BE2C (cell line): Measurements from ENCODE around the gene DSCAM.

Source experiments
- DNase-seq: peaks from one replicate; pipeline ENCODE4 v3.0.0-alpha.2; 2020
- H3K27me3 ChIP-seq: fragments of 250-450 bp; sonication (Bioruptor Pico); 2 replicates; pipeline ENCODE4 v1.5.1; 2020; ENCODE audit warnings: mild to moderate bottlenecking
- H3K36me3 ChIP-seq: fragments of 250-450 bp; sonication (Bioruptor Pico); 2 replicates; pipeline ENCODE4 v1.5.1; 2020; ENCODE audit warnings: mild to moderate bottlenecking
- H3K4me1 ChIP-seq: fragments of 250-450 bp; sonication (Bioruptor Pico); 2 replicates; pipeline ENCODE4 v1.5.1; 2020
- H3K4me3 ChIP-seq: 2 replicates; pipeline ENCODE4 v1.5.1; 2011; ENCODE audit warnings: low read depth, low read length
- H3K9me3 ChIP-seq: fragments of 250-450 bp; sonication (Bioruptor Pico); 2 replicates; pipeline ENCODE4 v1.5.1; 2020
- CTCF ChIP-seq: IDR thresholded peaks from 2 replicates; pipeline ENCODE4 v1.5.1; 2012; ENCODE audit warnings: mild to moderate bottlenecking, low read depth, low read length

DSCAM gene

GRCh38 chr21:40179166-40179565, 667.8 kb downstream of the DSCAM start:
- Histone ChIP-seq H3K4me1 (no peaks in the 10 kb centered on the region), H3K36me3 (no peaks in the 10 kb centered on the region), H3K9me3 (no peaks in the 10 kb centered on the region), H3K4me3 (no peak overlapping the region), H3K27me3 (no peaks in the 10 kb centered on the region)
- TF ChIP-seq CTCF = no peak
- DNase-seq = no peak

GRCh38 chr21:40178726-40179125, 668.2 kb downstream of the DSCAM start:
- Histone ChIP-seq H3K4me1 (no peaks in the 10 kb centered on the region), H3K4me3 (no peak overlapping the region), H3K36me3 (no peaks in the 10 kb centered on the region), H3K9me3 (no peaks in the 10 kb centered on the region), H3K27me3 (no peaks in the 10 kb centered on the region)
- TF ChIP-seq CTCF = no peak
- DNase-seq = no peak

GRCh38 chr21:40177979-40178378, 669.0 kb downstream of the DSCAM start:
- no peaks in the 10 kb centered on the region for H3K36me3 ChIP-seq
- TF ChIP-seq CTCF = no peak
- no peaks in the 10 kb centered on the region for H3K27me3 ChIP-seq
- H3K9me3 ChIP-seq = no peaks in the 10 kb centered on the region
- no peak overlapping the region for H3K4me3 ChIP-seq
- DNase-seq = no peak
- H3K4me1 ChIP-seq = no peaks in the 10 kb centered on the region

GRCh38 chr21:40176724-40177123, 670.2 kb downstream of the DSCAM start:
- Histone ChIP-seq H3K4me1 (no peaks in the 10 kb centered on the region), H3K9me3 (peaks cover 2% of the 10 kb centered on the region; the same call in 1 of the 2 replicates), H3K36me3 (no peaks in the 10 kb centered on the region), H3K27me3 (no peaks in the 10 kb centered on the region), H3K4me3 (no peak overlapping the region)
- no peak for DNase-seq
- no peak for TF ChIP-seq CTCF

- TF ChIP-seq CTCF = no peak
- Histone ChIP-seq H3K4me1 (no peaks in the 10 kb centered on the region), H3K9me3 (peaks cover 2% of the 10 kb centered on the region; the same call in 1 of the 2 replicates), H3K4me3 (no peak overlapping the region), H3K36me3 (no peaks in the 10 kb centered on the region), H3K27me3 (no peaks in the 10 kb centered on the region)
- DNase-seq = no peak
Observed at GRCh38 chr21:40173816-40174215, 673.1 kb downstream of the DSCAM start.

GRCh38 chr21:40169971-40170370, 677.0 kb downstream of the DSCAM start:
- no peak for TF ChIP-seq CTCF
- peaks cover 2% of the 10 kb centered on the region; the same call in 1 of the 2 replicates for H3K9me3 ChIP-seq
- no peak for DNase-seq
- H3K27me3 ChIP-seq = no peaks in the 10 kb centered on the region
- H3K4me1 ChIP-seq = no peaks in the 10 kb centered on the region
- H3K4me3 ChIP-seq = no peak overlapping the region
- no peaks in the 10 kb centered on the region for H3K36me3 ChIP-seq
